KOPT-K1 (cell line): ENCODE measurements around the gene NUDT16.

ENCODE experiments used
- H3K27ac ChIP-seq: fragments of 200-600 bp; sonication (generic); 2 replicates; pipeline ENCODE4 v1.5.1; 2016; ENCODE audit warnings: antibody characterized with exemption, mild to moderate bottlenecking, low read depth, low read length; ENCODE audit not compliant: poor library complexity, severe bottlenecking
- H3K36me3 ChIP-seq: fragments of 200-600 bp; sonication (generic); 2 replicates; pipeline ENCODE4 v1.5.1; 2017; ENCODE audit warnings: antibody characterized with exemption, mild to moderate bottlenecking, low read length, moderate library complexity; ENCODE audit not compliant: insufficient read depth
- H3K9me3 ChIP-seq: fragments of 200-600 bp; sonication (generic); 2 replicates; pipeline ENCODE4 v1.5.1; 2017; ENCODE audit warnings: antibody characterized with exemption, low read length, mild to moderate bottlenecking; ENCODE audit not compliant: insufficient read depth, poor library complexity, severe bottlenecking

Gene NUDT16

DNA sequence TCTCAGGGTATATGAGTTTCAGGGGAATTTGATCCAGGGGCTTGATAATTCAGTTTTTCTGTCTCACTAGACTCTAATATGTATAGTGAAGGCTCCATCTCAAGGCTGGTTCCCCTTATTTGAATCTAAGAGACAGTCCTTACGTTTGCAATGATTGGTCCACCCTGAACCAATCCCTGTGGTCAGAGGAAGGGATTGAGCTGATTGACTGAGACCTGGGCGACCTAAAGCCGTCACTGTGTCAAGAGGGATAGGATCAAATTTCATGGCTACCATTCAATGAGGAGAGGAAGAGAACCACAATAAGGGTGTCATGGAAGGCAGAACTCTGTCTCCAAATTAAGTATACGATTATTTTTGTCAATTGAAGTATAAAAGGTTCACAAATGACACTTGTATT, 16.3 kb downstream of the NUDT16 start:
- H3K27ac ChIP-seq: no peak overlapping the region
- H3K36me3 ChIP-seq: no peaks in the 10 kb centered on the region
- H3K9me3 ChIP-seq: no peaks in the 10 kb centered on the region

DNA sequence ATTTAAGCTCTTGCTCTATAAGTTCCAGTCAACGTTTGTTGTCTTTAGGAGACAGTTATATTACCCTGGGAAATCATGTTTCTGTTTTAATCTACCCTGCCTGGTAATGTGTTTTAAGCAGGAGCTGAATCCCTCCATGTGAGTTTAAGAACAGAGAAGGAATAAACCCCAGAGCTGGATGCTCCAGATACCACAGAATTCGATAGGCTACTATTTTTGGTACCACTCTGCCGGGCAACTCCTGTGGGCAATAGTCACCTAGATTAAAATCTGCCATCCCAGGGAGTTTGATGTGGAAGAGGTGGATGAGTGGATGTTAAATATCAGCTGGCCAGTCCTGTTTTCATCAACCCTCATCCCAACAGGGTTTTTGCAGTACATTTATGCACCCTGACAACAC, 20.4 kb downstream of the NUDT16 start:
- Histone ChIP-seq H3K27ac (no peak overlapping the region), H3K36me3 (no peaks in the 10 kb centered on the region), H3K9me3 (no peaks in the 10 kb centered on the region)

DNA sequence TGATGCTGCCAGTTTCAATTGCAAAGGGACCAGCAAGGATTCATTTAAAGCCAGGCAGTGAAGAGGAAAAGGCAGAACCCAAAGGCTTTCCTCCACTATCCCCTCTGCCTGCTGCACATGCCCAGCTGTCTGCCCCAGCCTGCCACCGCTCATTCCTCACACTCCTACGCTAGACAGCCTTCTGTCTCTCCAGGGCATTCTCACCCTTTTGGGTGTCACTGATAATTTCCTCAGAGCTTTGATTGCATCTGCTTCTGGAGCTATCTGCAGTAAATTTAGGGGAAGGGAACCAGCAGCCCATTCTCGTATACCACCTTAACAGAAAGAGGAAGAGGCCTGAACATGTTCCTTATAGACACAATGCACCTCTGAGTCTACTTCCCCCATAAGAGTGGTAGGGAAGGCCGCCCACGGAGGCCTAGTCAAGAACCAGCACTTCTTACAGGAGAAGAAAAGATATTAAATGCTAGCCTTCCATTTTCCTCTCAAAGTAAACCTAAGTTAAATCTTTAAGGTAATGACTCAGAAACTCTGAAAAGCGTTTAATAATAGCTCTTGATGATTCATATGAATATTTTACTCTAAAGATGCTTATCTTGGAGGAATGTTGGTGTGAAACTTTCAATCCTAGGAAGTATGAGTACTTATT, 20.9 kb downstream of the NUDT16 start:
- Histone ChIP-seq H3K36me3 (no peaks in the 10 kb centered on the region), H3K27ac (no peak overlapping the region), H3K9me3 (no peaks in the 10 kb centered on the region)

DNA sequence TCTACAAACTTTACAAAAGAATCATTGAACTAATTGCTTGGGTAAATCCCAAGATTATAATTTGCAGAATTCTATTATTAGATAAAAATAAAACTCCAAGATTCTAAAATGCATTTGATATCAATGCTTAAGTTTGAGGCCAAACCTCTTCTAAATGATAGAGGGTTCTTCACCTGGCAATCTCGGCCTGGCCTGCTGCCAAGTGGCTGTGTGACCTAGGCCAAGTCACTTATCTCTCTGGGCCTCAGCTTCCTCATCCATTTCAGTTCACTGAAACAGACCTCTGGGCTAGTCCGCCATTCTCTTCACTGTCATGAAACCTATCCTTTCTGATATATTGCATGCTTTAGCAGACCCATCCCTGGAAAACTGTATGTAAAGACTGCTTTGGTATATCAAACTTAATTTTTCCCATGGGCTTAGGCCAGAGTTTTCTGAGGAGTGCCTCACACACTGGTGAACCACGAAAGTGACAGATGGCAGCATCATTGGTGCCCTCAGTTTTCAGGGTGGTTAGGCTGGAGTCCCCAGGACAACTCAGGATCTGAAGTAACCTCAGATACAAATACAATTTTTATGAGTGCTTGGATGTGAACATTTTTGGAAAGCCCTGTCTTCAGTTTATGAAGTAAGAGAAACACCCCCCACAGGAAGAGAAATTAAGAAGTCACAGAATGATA, 21.8 kb downstream of the NUDT16 start:
- no peaks in the 10 kb centered on the region for H3K9me3 ChIP-seq
- H3K27ac ChIP-seq: no peak overlapping the region
- no peaks in the 10 kb centered on the region for H3K36me3 ChIP-seq

DNA sequence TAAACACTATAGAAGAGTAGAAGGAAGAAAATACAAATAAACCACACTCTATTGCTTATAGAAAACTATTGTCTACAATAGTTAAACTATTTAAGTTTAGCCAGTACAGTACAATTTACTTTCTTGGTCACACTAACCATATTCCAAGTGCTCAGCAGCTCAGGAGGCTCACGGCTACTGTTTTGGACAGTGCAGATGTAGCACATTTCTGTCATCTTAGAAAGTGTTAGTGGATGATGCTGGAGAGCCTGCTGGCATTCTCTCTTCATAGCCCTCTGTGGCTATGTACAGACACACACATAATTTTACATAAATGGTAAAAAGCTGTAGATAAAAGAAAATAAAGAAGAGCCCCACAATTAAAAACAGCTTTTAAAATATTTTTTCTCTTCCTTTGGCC, 23.8 kb downstream of the NUDT16 start:
- Histone ChIP-seq H3K27ac (no peak overlapping the region), H3K9me3 (no peaks in the 10 kb centered on the region), H3K36me3 (no peaks in the 10 kb centered on the region)

DNA sequence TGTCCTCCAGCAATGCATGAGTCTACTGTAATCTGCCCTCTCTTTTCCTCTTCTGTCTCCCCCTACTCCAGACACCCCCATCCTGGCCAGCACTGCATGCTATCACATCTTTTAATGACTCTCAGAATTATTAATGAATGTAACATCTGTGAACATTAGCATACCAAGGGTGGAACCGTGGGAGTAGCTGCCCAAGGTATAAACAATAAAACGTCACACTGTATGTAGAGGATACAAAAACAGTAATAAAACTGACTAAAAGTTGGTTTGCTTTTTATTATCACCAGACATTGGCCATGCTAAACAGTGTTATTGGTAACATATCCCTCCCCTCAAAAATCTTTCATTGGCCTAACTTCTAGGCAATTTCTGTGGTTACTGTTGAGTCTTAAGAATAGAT, 24.7 kb downstream of the NUDT16 start:
- H3K36me3 ChIP-seq: no peaks in the 10 kb centered on the region
- H3K9me3 ChIP-seq: no peaks in the 10 kb centered on the region
- H3K27ac ChIP-seq: no peak overlapping the region

DNA sequence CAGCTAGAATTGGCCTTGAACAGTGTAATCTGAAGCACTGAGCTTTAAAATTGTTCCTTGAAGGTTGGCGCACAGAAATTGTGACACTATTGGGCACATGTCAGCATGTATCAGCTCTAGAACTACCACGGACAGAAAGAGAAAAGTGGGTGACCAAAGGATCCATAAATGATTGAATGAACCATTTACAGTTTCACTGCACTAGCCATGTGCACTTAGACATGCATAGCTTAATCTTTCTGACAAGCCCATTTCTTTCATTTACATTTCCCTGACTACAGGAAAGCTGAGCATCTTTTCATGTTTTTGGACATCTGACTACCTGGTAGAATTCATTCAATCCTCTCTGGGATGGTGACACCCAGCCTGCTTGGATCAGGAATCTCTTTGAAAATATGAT, 36.2 kb downstream of the NUDT16 start:
- Histone ChIP-seq H3K27ac (no peak overlapping the region), H3K9me3 (no peaks in the 10 kb centered on the region), H3K36me3 (no peaks in the 10 kb centered on the region)

DNA sequence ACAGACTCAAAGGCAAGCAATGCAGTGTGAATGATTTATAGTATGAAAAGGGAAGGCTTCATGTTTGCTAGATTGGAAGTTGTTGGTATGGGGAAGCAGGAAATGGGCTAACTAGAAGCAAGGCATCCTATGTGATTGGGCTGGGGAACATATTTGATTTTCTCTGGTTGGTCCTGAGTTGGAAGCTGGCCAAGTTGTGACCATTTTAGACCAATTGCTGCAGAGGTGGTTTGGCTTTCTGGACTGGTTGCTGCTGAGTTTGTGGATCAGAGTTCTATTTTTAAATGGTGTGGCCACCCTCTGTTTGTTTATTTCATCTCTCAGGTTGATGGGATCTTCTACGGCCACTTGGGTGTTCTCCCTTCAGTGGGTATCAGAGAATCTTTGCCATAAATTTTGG, 39.7 kb downstream of the NUDT16 start:
- no peaks in the 10 kb centered on the region for H3K9me3 ChIP-seq
- H3K36me3 ChIP-seq: no peaks in the 10 kb centered on the region
- H3K27ac ChIP-seq: no peak overlapping the region

DNA sequence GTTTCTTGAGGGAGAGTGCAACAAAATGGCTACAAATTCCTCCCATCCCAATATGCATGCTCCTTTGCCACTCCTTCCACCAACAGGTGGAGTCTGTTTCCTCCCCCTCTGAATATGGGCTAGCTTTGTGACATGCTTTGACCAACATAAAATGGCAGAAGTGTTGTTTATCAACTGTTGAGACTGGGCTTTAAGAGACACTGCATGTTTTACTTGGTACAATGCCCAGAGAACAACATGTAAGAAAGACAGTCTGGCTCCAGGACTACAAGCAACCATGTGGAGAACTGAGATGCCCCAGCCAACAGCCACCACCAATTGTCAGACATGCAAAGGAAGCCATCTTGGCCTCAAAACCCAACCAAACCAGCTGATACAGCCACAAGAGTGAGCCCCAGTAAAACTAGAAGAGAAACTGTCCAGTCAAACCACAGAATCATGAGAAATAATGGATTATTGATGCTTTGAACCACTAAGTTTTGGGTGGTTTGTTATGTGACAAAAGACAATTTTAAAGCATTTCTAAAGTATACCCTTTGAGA, 40.5 kb downstream of the NUDT16 start:
- H3K27ac ChIP-seq: no peak overlapping the region
- no peaks in the 10 kb centered on the region for H3K36me3 ChIP-seq
- H3K9me3 ChIP-seq: no peaks in the 10 kb centered on the region

DNA sequence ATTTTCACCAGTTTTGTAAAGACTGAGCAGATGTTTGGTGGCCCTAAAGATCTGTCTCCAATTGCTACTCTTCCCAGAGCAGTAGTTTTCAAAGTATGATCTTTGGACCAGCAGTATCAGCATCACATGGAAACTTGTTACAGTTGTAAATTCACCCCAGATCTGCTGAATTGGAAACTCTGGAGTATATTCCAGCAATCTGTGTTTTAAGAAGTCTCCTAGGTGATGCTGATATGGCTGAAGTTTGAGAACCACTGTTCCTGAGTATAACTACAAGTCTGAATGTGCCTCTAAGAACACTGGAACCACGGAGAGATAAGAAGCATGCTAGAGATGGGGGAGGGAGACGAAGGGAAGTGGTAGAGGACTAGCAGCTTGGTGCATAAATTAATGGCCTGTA, 45.7 kb downstream of the NUDT16 start:
- no peaks in the 10 kb centered on the region for H3K36me3 ChIP-seq
- H3K27ac ChIP-seq: no peak overlapping the region
- no peaks in the 10 kb centered on the region for H3K9me3 ChIP-seq

DNA sequence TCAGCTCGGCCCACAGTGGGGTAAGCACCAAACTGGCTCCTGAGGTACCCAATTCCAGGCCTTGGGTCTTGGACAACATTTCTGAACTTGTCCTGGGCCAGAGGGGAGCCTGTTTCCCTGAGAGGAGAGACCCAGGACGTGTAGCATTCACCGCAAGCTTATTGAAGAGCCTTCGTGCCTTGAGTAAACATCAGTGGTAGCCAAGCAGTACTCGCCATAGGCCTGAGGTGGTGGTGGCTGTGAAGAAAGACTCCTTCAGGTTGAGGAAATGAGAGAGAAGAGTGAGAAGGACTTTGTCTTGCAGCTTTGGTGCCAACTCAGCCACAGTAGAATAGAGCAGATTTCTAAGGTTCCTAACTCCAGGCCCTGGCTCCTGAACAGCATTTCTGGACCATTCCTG, 50.2 kb downstream of the NUDT16 start:
- H3K9me3 ChIP-seq: no peaks in the 10 kb centered on the region
- no peak overlapping the region for H3K27ac ChIP-seq
- no peaks in the 10 kb centered on the region for H3K36me3 ChIP-seq

DNA sequence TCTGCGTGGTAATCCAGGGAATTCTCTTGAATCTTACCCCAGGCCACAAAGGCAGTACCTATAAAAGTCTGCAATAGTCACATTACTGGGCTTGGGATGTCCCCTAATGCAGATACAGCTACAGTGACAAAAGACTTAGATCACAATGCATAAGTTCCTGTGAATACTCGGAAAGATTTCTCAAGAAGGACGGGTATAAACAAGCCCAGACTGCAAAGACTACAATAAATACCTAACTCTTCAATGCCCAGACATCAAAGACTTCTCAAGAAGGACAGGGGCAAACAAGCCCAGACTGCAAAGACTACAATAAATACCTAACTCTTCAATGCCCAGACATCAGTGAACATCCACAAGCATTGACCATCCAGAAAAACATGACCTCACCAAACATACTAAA, 50.9 kb downstream of the NUDT16 start:
- no peaks in the 10 kb centered on the region for H3K36me3 ChIP-seq
- H3K27ac ChIP-seq: no peak overlapping the region
- no peaks in the 10 kb centered on the region for H3K9me3 ChIP-seq

DNA sequence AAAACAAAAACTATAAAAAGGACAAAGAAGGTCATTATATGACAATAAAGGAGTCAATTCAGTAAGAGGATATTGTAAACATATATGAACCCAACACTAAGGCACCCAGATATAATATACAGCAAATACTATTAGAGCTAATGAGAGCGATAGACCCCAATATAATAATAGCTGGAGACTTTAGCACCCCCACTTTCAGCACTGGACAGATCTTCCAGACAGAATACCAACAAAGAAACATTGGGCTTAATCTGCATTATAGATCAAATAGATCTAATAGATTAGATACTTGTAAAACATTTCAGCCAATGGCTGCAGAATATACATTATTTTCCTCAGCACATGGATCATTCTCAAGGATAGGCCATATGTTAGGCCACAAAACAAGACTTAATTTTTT, 53.4 kb downstream of the NUDT16 start:
- Histone ChIP-seq H3K36me3 (no peaks in the 10 kb centered on the region), H3K9me3 (no peaks in the 10 kb centered on the region), H3K27ac (no peak overlapping the region)
